Neutrophil (primary cell): ENCODE measurements around the gene PTBP1.
A peak's percentile ranks its signal among the peaks of the same experiment; 100 is the strongest.

Experiments used
- H3K27ac ChIP-seq: fragments of 200-600 bp; sonication (generic); 2 replicates; pipeline ENCODE4 v1.5.1; 2016; ENCODE audit warnings: mild to moderate bottlenecking, moderate library complexity
- H3K27me3 ChIP-seq: fragments of 200-600 bp; sonication (generic); 2 replicates; pipeline ENCODE4 v1.6.0; 2016; ENCODE audit warnings: mild to moderate bottlenecking
- H3K36me3 ChIP-seq: fragments of 200-600 bp; sonication (generic); 2 replicates; pipeline ENCODE4 v1.5.1; 2017
- H3K4me1 ChIP-seq, 2 experiments: fragments of 200-600 bp in 1 of 2; sonication (generic) in 1 of 2; 1 replicate in 1 of 2; 2 replicates in 1 of 2; pipeline versions ENCODE4 v1.5.1 to v1.6.1; 2013 to 2016; ENCODE audit warnings: low read depth in 1 of 2, low read length in 1 of 2, mild to moderate bottlenecking in 1 of 2, moderate library complexity in 1 of 2; ENCODE audit not compliant: control insufficient read depth in 1 of 2, insufficient read depth in 1 of 2
- H3K4me3 ChIP-seq, 2 experiments: fragments of 200-600 bp in 1 of 2; sonication (generic) in 1 of 2; 1 replicate in 1 of 2; 2 replicates in 1 of 2; pipeline ENCODE4 v1.5.1; 2013 to 2016; ENCODE audit warnings: low read depth in 1 of 2, low read length in 1 of 2, mild to moderate bottlenecking in 1 of 2, moderate library complexity in 1 of 2
- H3K9me3 ChIP-seq: fragments of 200-600 bp; sonication (generic); 2 replicates; pipeline ENCODE4 v1.5.1; 2016
- CTCF ChIP-seq: fragments of 200-600 bp; sonication (generic); IDR thresholded peaks from 2 replicates; pipeline ENCODE4 v1.5.1; 2016; ENCODE audit warnings: antibody characterized with exemption

PTBP1 gene

GRCh38 chr19:795073-795611 lies 2.1 kb upstream of the PTBP1 start:
- H3K4me3 ChIP-seq: no peak overlapping the region
- no peak overlapping the region for H3K27ac ChIP-seq

GRCh38 chr19:795691-796581 lies 1.3 kb upstream of the PTBP1 start:
- H3K27ac ChIP-seq: no peak overlapping the region
- H3K4me3 ChIP-seq: peak overlapping the region; percentile 80 to 85
- no peak for TF ChIP-seq CTCF
- no peaks in the 10 kb centered on the region for H3K27me3 ChIP-seq
- no peaks in the 10 kb centered on the region for H3K36me3 ChIP-seq
- no peaks in the 10 kb centered on the region for H3K9me3 ChIP-seq
- H3K4me1 ChIP-seq: peaks cover 34% of the 10 kb centered on the region in 2 experiments

More at GRCh38 chr19:795073-795611, 2.1 kb upstream of the PTBP1 start:
- TF ChIP-seq CTCF: no peak
- Histone ChIP-seq H3K36me3 (no peaks in the 10 kb centered on the region), H3K27me3 (no peaks in the 10 kb centered on the region), H3K9me3 (no peaks in the 10 kb centered on the region), H3K4me1 (peaks cover 27% of the 10 kb centered on the region in 2 experiments)

- Histone ChIP-seq H3K4me3 (peak overlapping the region; percentile 80 to 85), H3K36me3 (peaks cover 10% of the 10 kb centered on the region), H3K27me3 (no peaks in the 10 kb centered on the region), H3K27ac (peak overlapping the region; percentile 95), H3K4me1 (peaks cover 41% of the 10 kb centered on the region in 2 experiments), H3K9me3 (no peaks in the 10 kb centered on the region)
- TF ChIP-seq CTCF: no peak
Observed at GRCh38 chr19:797528-798414, 519 bp downstream of the PTBP1 start.

- no peak for TF ChIP-seq CTCF
- no peaks in the 10 kb centered on the region for H3K9me3 ChIP-seq
- H3K27ac ChIP-seq: peak overlapping the region; percentile 95
- H3K27me3 ChIP-seq: no peaks in the 10 kb centered on the region
- H3K4me3 ChIP-seq: peak overlapping the region; percentile 80 to 85
- H3K36me3 ChIP-seq: peaks cover 13% of the 10 kb centered on the region
- peaks cover 41% of the 10 kb centered on the region in 2 experiments for H3K4me1 ChIP-seq
Observed at GRCh38 chr19:798415-799075, 1.3 kb downstream of the PTBP1 start.
